Measurements from ENCODE around the gene ABTB2.

DNA sequence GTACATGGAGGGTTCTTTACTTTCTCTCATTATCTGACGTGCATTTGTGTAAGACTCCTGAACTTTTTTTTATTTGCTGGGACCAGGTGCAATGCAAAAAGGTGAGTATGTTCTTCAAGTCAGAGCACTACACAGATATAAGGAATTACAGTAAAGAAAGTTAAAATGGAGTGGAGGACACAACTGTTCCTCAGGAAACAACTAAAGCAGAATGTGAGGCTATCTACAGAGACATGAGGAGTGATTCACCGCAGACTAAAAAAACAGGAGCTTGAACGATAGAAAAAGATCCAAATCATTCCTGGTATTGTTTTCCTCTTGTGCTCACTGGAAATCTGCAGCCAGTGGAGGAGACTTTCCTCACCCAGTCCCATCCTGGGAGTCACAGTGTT lies 106.2 kb downstream of the ABTB2 start:
- TF ChIP-seq, protein P1, sequence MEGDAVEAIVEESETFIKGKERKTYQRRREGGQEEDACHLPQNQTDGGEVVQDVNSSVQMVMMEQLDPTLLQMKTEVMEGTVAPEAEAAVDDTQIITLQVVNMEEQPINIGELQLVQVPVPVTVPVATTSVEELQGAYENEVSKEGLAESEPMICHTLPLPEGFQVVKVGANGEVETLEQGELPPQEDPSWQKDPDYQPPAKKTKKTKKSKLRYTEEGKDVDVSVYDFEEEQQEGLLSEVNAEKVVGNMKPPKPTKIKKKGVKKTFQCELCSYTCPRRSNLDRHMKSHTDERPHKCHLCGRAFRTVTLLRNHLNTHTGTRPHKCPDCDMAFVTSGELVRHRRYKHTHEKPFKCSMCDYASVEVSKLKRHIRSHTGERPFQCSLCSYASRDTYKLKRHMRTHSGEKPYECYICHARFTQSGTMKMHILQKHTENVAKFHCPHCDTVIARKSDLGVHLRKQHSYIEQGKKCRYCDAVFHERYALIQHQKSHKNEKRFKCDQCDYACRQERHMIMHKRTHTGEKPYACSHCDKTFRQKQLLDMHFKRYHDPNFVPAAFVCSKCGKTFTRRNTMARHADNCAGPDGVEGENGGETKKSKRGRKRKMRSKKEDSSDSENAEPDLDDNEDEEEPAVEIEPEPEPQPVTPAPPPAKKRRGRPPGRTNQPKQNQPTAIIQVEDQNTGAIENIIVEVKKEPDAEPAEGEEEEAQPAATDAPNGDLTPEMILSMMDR (IDR thresholded peaks at IDR 0.05): no peak
- no peak for TF ChIP-seq POLR2AphosphoS5 (IDR thresholded peaks at IDR 0.05)
- TF ChIP-seq POLR2A (IDR thresholded peaks at IDR 0.05): no peak

Measured in upper lobe of left lung (tissue), 4 donors.